H1 (cell line): ENCODE results near the gene HMCN2. TPM values are rescaled to one million over a fixed set of nuclear protein-coding genes. Genes with fewer than 3 reads are reported as not detected.

Experiments
- CTCF ChIA-PET: fragments of 300-600 bp; sonication (Branson Sonifier 250); formaldehyde crosslinking; loops from one replicate; lab custom pipeline; 2021; ENCODE audit not compliant: partially characterized antibody; lab: Charles Lee
- POLR2A ChIA-PET: fragments of 300-600 bp; sonication (Branson Sonifier 250); formaldehyde crosslinking; loops from one replicate; lab custom pipeline; 2021; ENCODE audit warnings: inconsistent platforms; ENCODE audit not compliant: partially characterized antibody; lab: Charles Lee
- DNase-seq, 2 experiments: peaks; one replicate each; pipeline versions ENCODE4 v3.0.0 to v3.0.0-alpha.2; 2010 to 2022; ENCODE audit warnings: low spot score in 2 of 2, low read depth in 1 of 2, mixed read lengths in 1 of 2
- FAIRE-seq: peaks from 2 replicates; lab custom pipeline; 2011; peaks lifted over from hg19 to GRCh38; lab: Jason Lieb, UNC
- H2AFZ ChIP-seq: 2 replicates; pipeline ENCODE4 v1.8.1; 2012; ENCODE audit warnings: low read length, inconsistent platforms
- H2AK5ac ChIP-seq: 2 replicates; pipeline ENCODE4 v1.6.1; 2013; ENCODE audit warnings: low read depth, low read length
- H2BK120ac ChIP-seq: replicated peaks from 2 replicates; pipeline ENCODE3; 2013; ENCODE audit warnings: low read depth, low read length, inconsistent platforms
- H2BK12ac ChIP-seq: 2 replicates; pipeline ENCODE4 v1.6.1; 2013; ENCODE audit warnings: low read depth, low read length
- H2BK15ac ChIP-seq: 2 replicates; pipeline ENCODE4 v1.6.1; 2013; ENCODE audit warnings: low read length
- H2BK20ac ChIP-seq: 2 replicates; pipeline ENCODE4 v1.6.1; 2013; ENCODE audit warnings: low read length
- H2BK5ac ChIP-seq: 2 replicates; pipeline ENCODE4 v1.6.1; 2013; ENCODE audit warnings: low read depth, low read length
- H3K14ac ChIP-seq: 2 replicates; pipeline ENCODE4 v1.6.1; 2013; ENCODE audit warnings: inconsistent platforms; ENCODE audit not compliant: insufficient read length
- H3K18ac ChIP-seq: 2 replicates; pipeline ENCODE4 v1.6.1; 2013; ENCODE audit warnings: low read length; ENCODE audit errors: extremely low read depth
- H3K23ac ChIP-seq: 2 replicates; pipeline ENCODE4 v1.6.1; 2013; ENCODE audit warnings: inconsistent platforms; ENCODE audit not compliant: insufficient read length
- H3K23me2 ChIP-seq: 2 replicates; pipeline ENCODE4 v1.6.1; 2013; ENCODE audit warnings: low read depth, low read length
- H3K27ac ChIP-seq: 2 replicates; pipeline ENCODE4 v1.6.1; 2011; ENCODE audit warnings: low read depth, low read length, inconsistent platforms
- H3K27me3 ChIP-seq, 4 experiments: replicated peaks in 1 of 4; 1 replicate in 1 of 4; 2 replicates in 3 of 4; pipeline versions ENCODE4 v1.6.1 to v1.8.1; 2011 to 2013; ENCODE audit warnings: low read length in 3 of 4, mild to moderate bottlenecking in 3 of 4, inconsistent platforms in 2 of 4, mixed read lengths in 2 of 4, moderate library complexity in 1 of 4; ENCODE audit not compliant: control insufficient read depth in 3 of 4, insufficient read depth in 3 of 4; ENCODE audit errors: extremely low read depth in 1 of 4
- H3K36me3 ChIP-seq, 4 experiments: 2 replicates each; pipeline versions ENCODE4 v1.6.1 to v1.8.1; 2011 to 2013; ENCODE audit warnings: mild to moderate bottlenecking in 4 of 4, low read length in 3 of 4, moderate library complexity in 2 of 4, control low read depth in 1 of 4, inconsistent platforms in 1 of 4; ENCODE audit not compliant: insufficient read depth in 4 of 4, control insufficient read depth in 2 of 4
- H3K4ac ChIP-seq: replicated peaks from 2 replicates; pipeline ENCODE3; 2013; ENCODE audit warnings: low read length, low read depth, mixed read lengths, inconsistent platforms; ENCODE audit not compliant: insufficient read length
- H3K4me1 ChIP-seq, 4 experiments: replicated peaks in 1 of 4; 1 replicate in 1 of 4; 2 replicates in 3 of 4; pipeline versions ENCODE4 v1.6.1 to v1.8.1; 2011 to 2013; ENCODE audit warnings: low read length in 3 of 4, inconsistent platforms in 2 of 4, mixed read lengths in 1 of 4; ENCODE audit not compliant: insufficient read depth in 4 of 4, control insufficient read depth in 3 of 4
- H3K4me2 ChIP-seq, 2 experiments: 2 replicates each; pipeline versions ENCODE4 v1.6.1 to v1.8.1; 2011 to 2013; ENCODE audit warnings: low read depth in 2 of 2, low read length in 2 of 2, control low read depth in 1 of 2, inconsistent platforms in 1 of 2, mild to moderate bottlenecking in 1 of 2; ENCODE audit not compliant: insufficient read depth in 1 of 2
- H3K4me3 ChIP-seq, 4 experiments: fragments of 200-600, 300-600 bp in 1 of 4; sonication (generic), shearing (Covaris generic), sonication (Bioruptor Twin) in 1 of 4; 2 replicates each; pipeline versions ENCODE4 v1.5.1 to v1.8.1; 2011 to 2016; ENCODE audit warnings: low read length in 4 of 4, low read depth in 3 of 4, control low read depth in 2 of 4, inconsistent platforms in 2 of 4, mild to moderate bottlenecking in 2 of 4, mixed read lengths in 1 of 4, moderate library complexity in 1 of 4; ENCODE audit not compliant: insufficient read depth in 2 of 4; ENCODE audit errors: extremely low read depth in 1 of 4
- H3K56ac ChIP-seq: replicated peaks from 2 replicates; pipeline ENCODE3; 2013; ENCODE audit warnings: low read depth, mild to moderate bottlenecking, mixed read lengths, low read length, inconsistent platforms; ENCODE audit not compliant: insufficient read length
- H3K79me1 ChIP-seq: 2 replicates; pipeline ENCODE4 v1.6.1; 2013; ENCODE audit warnings: low read depth, low read length, control low read depth
- H3K79me2 ChIP-seq, 2 experiments: 2 replicates each; pipeline versions ENCODE4 v1.6.1 to v1.8.1; 2012 to 2013; ENCODE audit warnings: low read length in 2 of 2, mild to moderate bottlenecking in 2 of 2, inconsistent platforms in 1 of 2; ENCODE audit not compliant: insufficient read depth in 2 of 2, control insufficient read depth in 1 of 2
- H3K9ac ChIP-seq, 4 experiments: replicated peaks in 1 of 4; 1 replicate in 1 of 4; 2 replicates in 3 of 4; pipeline versions ENCODE4 v1.6.1 to v1.8.1; 2011 to 2013; ENCODE audit warnings: low read depth in 3 of 4, low read length in 3 of 4, control low read depth in 2 of 4, mild to moderate bottlenecking in 2 of 4, moderate library complexity in 2 of 4, inconsistent platforms in 1 of 4; ENCODE audit errors: extremely low read depth in 1 of 4
- H3K9me3 ChIP-seq, 2 experiments: 2 replicates each; pipeline versions ENCODE4 v1.6.1 to v1.8.1; 2012 to 2013; ENCODE audit warnings: mild to moderate bottlenecking in 2 of 2, moderate library complexity in 2 of 2, control low read depth in 1 of 2, inconsistent platforms in 1 of 2, low read depth in 1 of 2, low read length in 1 of 2, mixed read lengths in 1 of 2; ENCODE audit not compliant: insufficient read depth in 2 of 2
- H4K20me1 ChIP-seq, 2 experiments: replicated peaks in 1 of 2; 2 replicates each; pipeline versions ENCODE3 to v1.8.1; 2011 to 2013; ENCODE audit warnings: inconsistent platforms in 2 of 2, low read length in 2 of 2, mild to moderate bottlenecking in 1 of 2; ENCODE audit not compliant: insufficient read depth in 2 of 2, control insufficient read depth in 1 of 2
- H4K5ac ChIP-seq: 2 replicates; pipeline ENCODE4 v1.6.1; 2013; ENCODE audit warnings: low read length, low read depth, mixed read lengths, inconsistent platforms; ENCODE audit not compliant: insufficient read length
- H4K8ac ChIP-seq: 2 replicates; pipeline ENCODE4 v1.8.0; 2013; ENCODE audit warnings: mild to moderate bottlenecking, moderate library complexity, low read length, inconsistent platforms; ENCODE audit not compliant: insufficient read depth; ENCODE audit errors: extremely low read depth
- H4K91ac ChIP-seq: replicated peaks from 2 replicates; pipeline ENCODE3; 2013; ENCODE audit warnings: low read length, mixed read lengths, inconsistent platforms; ENCODE audit not compliant: insufficient read length
- BACH1 ChIP-seq: IDR thresholded peaks from 2 replicates; pipeline ENCODE4 v1.6.1; 2012; ENCODE audit warnings: low read length, improper control_type of control experiment
- BCL11A ChIP-seq, 2 experiments: IDR thresholded peaks; one replicate each; pipeline ENCODE4 v1.6.1; 2011; ENCODE audit warnings: low read depth in 2 of 2, low read length in 2 of 2, mild to moderate bottlenecking in 2 of 2
- CBX5 ChIP-seq: fragments of 300-800, 300-1000 bp; sonication (generic); IDR thresholded peaks from 2 replicates; pipeline ENCODE4 v1.7.1; 2016; ENCODE audit warnings: antibody characterized with exemption, low read length, low read depth
- CHD2 ChIP-seq: IDR thresholded peaks from 2 replicates; pipeline ENCODE4 v1.6.1; 2012; ENCODE audit warnings: low read length, improper control_type of control experiment
- MAX ChIP-seq: IDR thresholded peaks from 2 replicates; pipeline ENCODE4 v1.6.1; 2012; ENCODE audit warnings: inconsistent platforms
- POLR2AphosphoS5 ChIP-seq: IDR thresholded peaks from 2 replicates; pipeline ENCODE4 v1.6.1; 2011; ENCODE audit warnings: low read depth, low read length
- RAD21 ChIP-seq, 2 experiments: IDR thresholded peaks in 1 of 2; conservative IDR thresholded peaks in 1 of 2; 2 replicates each; pipeline ENCODE4 v1.6.1; 2011; ENCODE audit warnings: low read depth in 2 of 2, low read length in 2 of 2, improper control_type of control experiment in 1 of 2, inconsistent platforms in 1 of 2, mild to moderate bottlenecking in 1 of 2, moderate library complexity in 1 of 2
- RFX5 ChIP-seq: IDR thresholded peaks from 2 replicates; pipeline ENCODE4 v1.6.1; 2011; ENCODE audit warnings: low read depth, low read length, improper control_type of control experiment, borderline replicate concordance
- SIN3A ChIP-seq, 2 experiments: IDR thresholded peaks in 1 of 2; conservative IDR thresholded peaks in 1 of 2; 2 replicates each; pipeline ENCODE4 v1.6.1; 2011 to 2012; ENCODE audit warnings: low read length in 2 of 2, improper control_type of control experiment in 1 of 2, low read depth in 1 of 2, mild to moderate bottlenecking in 1 of 2
- SIX5 ChIP-seq: IDR thresholded peaks from 2 replicates; pipeline ENCODE4 v1.6.1; 2011; ENCODE audit warnings: mild to moderate bottlenecking, low read depth, low read length
- SP4 ChIP-seq: IDR thresholded peaks from 2 replicates; pipeline ENCODE4 v1.6.1; 2012; ENCODE audit warnings: low read length, inconsistent platforms
- TCF12 ChIP-seq: IDR thresholded peaks from 2 replicates; pipeline ENCODE4 v1.6.1; 2011; ENCODE audit warnings: low read depth, mild to moderate bottlenecking, low read length
- TEAD4 ChIP-seq: IDR thresholded peaks from 2 replicates; pipeline ENCODE4 v1.6.1; 2012; ENCODE audit warnings: low read depth, low read length, inconsistent platforms, mixed read lengths
- WGBS, 2 experiments: shearing (Covaris generic) in 1 of 2; methylation state at CpG; one replicate each; pipeline versions ENCODE4 v1.1.6 to v1.1.7; 2013 to 2015; ENCODE audit warnings: low lambda C conversion rate in 2 of 2, mixed read lengths in 2 of 2, inconsistent platforms in 1 of 2, low coverage in 1 of 2, missing lambda C conversion rate in 1 of 2; ENCODE audit not compliant: insufficient replicate concordance in 2 of 2, insufficient coverage in 1 of 2, insufficient read length in 1 of 2; ENCODE audit errors: extremely low coverage in 1 of 2, missing lambda C conversion rate in 1 of 2; 5-methylcytosine and 5-hydroxymethylcytosine counted together
- polyA plus RNA-seq, 7 experiments: library from polyadenylated mRNA; depleted of rRNA in 3 of 7; stranded (reverse) in 5 of 7; unstranded in 2 of 7; fragments of >200 nt in 5 of 7; fragments of 200-250 nt in 2 of 7; gene quantifications; 1 replicate in 5 of 7; 2 replicates in 1 of 7; 4 replicates in 1 of 7; pipeline versions ENCODE4 v1.2.1 to v1.2.3, GENCODE V29; 2011 to 2013; ENCODE audit warnings: missing spikeins in 2 of 7, mixed read lengths in 2 of 7
- total RNA-seq: library from RNA; stranded (reverse); fragmentation: NEBNext Ultra II Directional; extraction: Animal tissue kit (Norgen Biotek cat#: 25700); gene quantifications from 2 replicates; pipeline ENCODE4 v1.2.1, GENCODE V29; 2021

The HMCN2 gene
- total and polyA plus RNA-seq, 2 of the 8 experiments (the other 6 are each of a cell fraction or from before 2014, with no cell fraction given): 5.0 to 9.1 TPM

- Histone ChIP-seq H3K4me2 (no peak overlapping the region), H3K4me3 (no peak overlapping the region), H4K20me1 (no peaks in the 10 kb centered on the region), H3K27me3 (no peaks in the 10 kb centered on the region), H3K4me1 (peaks cover 0 to 13% (median 8%) of the 10 kb centered on the region in 4 experiments; a peak in 5 of 7 replicates), H2BK12ac (no peak overlapping the region), H3K79me1 (no peaks in the 10 kb centered on the region), H3K18ac (no peak overlapping the region), H2AFZ (no peak overlapping the region), H2AK5ac (no peak overlapping the region), H3K36me3 (0 out of 8 replicates have a peak, but pooled peaks cover 0 to 3% (median 0%) of the 10 kb centered on the region in 4 experiments), H3K27ac (no peak overlapping the region), H3K56ac (no peak overlapping the region)
- DNase-seq: no peak
- FAIRE-seq: no peak
- no peak for TF ChIP-seq RAD21 (IDR thresholded peaks at IDR 0.05 in 1 of 2, conservative IDR thresholded peaks at IDR 0.05 in 1 of 2; ENCODE audit: low read depth in 2 of 2, low read length in 2 of 2)
- TF ChIP-seq POLR2AphosphoS5: no peak
- TF ChIP-seq SIN3A (conservative IDR thresholded peaks at IDR 0.05 in 1 of 2, IDR thresholded peaks at IDR 0.05 in 1 of 2; ENCODE audit: low read depth in 1 of 2, low read length in 2 of 2): no peak
- TF ChIP-seq CHD2: no peak
- TF ChIP-seq CBX5: no peak
- no peak for TF ChIP-seq SIX5
- no peak for TF ChIP-seq SP4
- no peak for TF ChIP-seq MAX
- no peak for TF ChIP-seq TCF12
- TF ChIP-seq TEAD4: no peak
- TF ChIP-seq BCL11A (IDR thresholded peaks at IDR 0.05; ENCODE audit: low read depth in 2 of 2, low read length in 2 of 2): no peak
- TF ChIP-seq BACH1: no peak
- no peak for TF ChIP-seq RFX5
- TF ChIP-seq, all 59 proteins: peak for 0
- Histone ChIP-seq H3K9me3 (no peaks in the 10 kb centered on the region), H2BK120ac (no peak overlapping the region), H3K23me2 (no peaks in the 10 kb centered on the region), H4K91ac (no peak overlapping the region), H2BK15ac (no peak overlapping the region), H3K23ac (no peak overlapping the region), H3K9ac (no peak overlapping the region), H2BK5ac (no peak overlapping the region), H3K14ac (no peak overlapping the region), H4K5ac (no peak overlapping the region), H3K4ac (no peak overlapping the region), H3K79me2 (no peaks in the 10 kb centered on the region), H4K8ac (no peak overlapping the region), H2BK20ac (no peak overlapping the region)
- CTCF ChIA-PET: interaction anchor here (0.7 to 1.6 kb wide), 10 partner anchors 8 to 177 kb away, joined by 3 to 8 read pairs (median 5); no protein-coding TSS in a partner anchor
- POLR2A ChIA-PET: interaction anchor here (1.0 to 1.3 kb wide), 2 partner anchors 14 to 19 kb away, joined by 3 read pairs; no protein-coding TSS in a partner anchor
- 79% methylated on average over 9 of the region's 10 CpGs; no CpG with 5 or more reads in 1 of the 2 experiments for WGBS, 2 experiments
Observed at GRCh38 chr9:130284249-130284625, 18.7 kb downstream of the HMCN2 start.
